DND-41 (cell line): ENCODE data around the gene GNMT.

Source experiments
- ATAC-seq: fragments of 200-7000 bp; cut with Tn5 transposase; 3 replicates; pipeline ENCODE4 v1.9.1; 2021; ENCODE audit warnings: low read depth; ENCODE audit not compliant: insufficient read depth
- DNase-seq: peaks from one replicate; pipeline ENCODE4 v3.0.0-alpha.2; 2020
- H2AFZ ChIP-seq: 2 replicates; pipeline ENCODE4 v1.6.0; 2012; ENCODE audit warnings: low read depth, low read length
- H3K27ac ChIP-seq: 2 replicates; pipeline ENCODE4 v1.5.1; 2012; ENCODE audit warnings: low read length, inconsistent platforms
- H3K27me3 ChIP-seq: fragments of 200-600 bp; sonication (generic); 2 replicates; pipeline ENCODE4 v1.6.0; 2012; ENCODE audit warnings: low read length, mild to moderate bottlenecking, inconsistent platforms; ENCODE audit not compliant: insufficient read depth, poor library complexity
- H3K36me3 ChIP-seq: 2 replicates; pipeline ENCODE4 v1.5.1; 2012; ENCODE audit warnings: low read length, inconsistent platforms; ENCODE audit not compliant: insufficient read depth
- H3K4me1 ChIP-seq: 2 replicates; pipeline ENCODE4 v1.5.1; 2012; ENCODE audit warnings: mild to moderate bottlenecking, low read length; ENCODE audit not compliant: insufficient read depth
- H3K4me2 ChIP-seq: 2 replicates; pipeline ENCODE4 v1.6.0; 2012; ENCODE audit warnings: mild to moderate bottlenecking, moderate library complexity, low read length, inconsistent platforms; ENCODE audit not compliant: insufficient read depth
- H3K4me3 ChIP-seq, 2 experiments: fragments of 200-600 bp in 1 of 2; shearing (Covaris generic) in 1 of 2; 2 replicates each; pipeline ENCODE4 v1.5.1; 2012 to 2016; ENCODE audit warnings: inconsistent platforms in 2 of 2, low read length in 2 of 2, mild to moderate bottlenecking in 2 of 2, low read depth in 1 of 2, moderate library complexity in 1 of 2
- H3K79me2 ChIP-seq: 2 replicates; pipeline ENCODE4 v1.6.0; 2012; ENCODE audit warnings: low read length, inconsistent platforms; ENCODE audit not compliant: insufficient read depth
- H3K9ac ChIP-seq: 2 replicates; pipeline ENCODE4 v1.6.0; 2012; ENCODE audit warnings: low read depth, mild to moderate bottlenecking, inconsistent platforms, low read length, moderate library complexity
- H3K9me3 ChIP-seq: 2 replicates; pipeline ENCODE4 v1.5.1; 2012; ENCODE audit warnings: low read length, moderate library complexity, mild to moderate bottlenecking, inconsistent platforms; ENCODE audit not compliant: insufficient read depth, severe bottlenecking
- H4K20me1 ChIP-seq: 2 replicates; pipeline ENCODE4 v1.6.0; 2012; ENCODE audit warnings: low read length; ENCODE audit not compliant: insufficient read depth
- EZH2 ChIP-seq: IDR thresholded peaks from 3 replicates; pipeline ENCODE4 v1.6.1; 2012; ENCODE audit warnings: borderline replicate concordance, low read depth, mild to moderate bottlenecking, moderate library complexity, low read length, inconsistent platforms; ENCODE audit not compliant: severe bottlenecking
- TF ChIP-seq, protein P1 (sequence below): IDR thresholded peaks from 2 replicates; pipeline ENCODE4 v1.5.1; 2012; ENCODE audit warnings: borderline replicate concordance, low read length, moderate library complexity, mild to moderate bottlenecking; ENCODE audit not compliant: poor library complexity, severe bottlenecking; ENCODE audit errors: extremely low read depth

GNMT gene

DNA sequence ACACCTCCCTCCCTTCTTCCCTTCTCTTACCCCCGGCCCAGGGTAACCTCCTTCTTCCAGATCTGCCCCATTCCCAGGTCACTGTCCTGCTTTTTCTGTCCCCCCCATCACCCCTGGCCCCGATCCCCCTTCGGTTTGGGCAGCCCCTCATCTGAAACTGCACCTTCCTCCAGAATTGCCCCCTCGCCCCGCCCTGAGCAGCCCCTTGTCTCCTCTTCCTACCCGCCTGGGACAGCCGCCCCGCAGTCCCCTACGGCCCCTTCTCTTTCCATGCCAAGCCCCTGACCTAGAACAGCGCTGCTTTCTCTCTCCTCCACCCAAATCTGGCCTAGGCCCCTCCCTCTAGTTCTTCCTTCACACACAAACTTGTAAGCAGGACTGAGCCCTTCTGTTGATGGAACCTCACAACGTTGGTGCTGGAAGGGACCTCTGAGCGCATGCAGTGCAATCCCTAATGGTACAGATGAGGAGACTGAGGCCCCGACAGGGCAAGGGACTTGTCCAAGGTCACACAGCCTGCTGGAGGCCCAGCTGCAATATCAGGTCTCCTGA, 24.4 kb downstream of the GNMT start:
- no peaks in the 10 kb centered on the region for H3K9me3 ChIP-seq
- H3K9ac ChIP-seq = peak overlapping the region; percentile 86
- H2AFZ ChIP-seq = peak overlapping the region; percentile 65
- no peak for TF ChIP-seq EZH2
- TF ChIP-seq, protein P1, sequence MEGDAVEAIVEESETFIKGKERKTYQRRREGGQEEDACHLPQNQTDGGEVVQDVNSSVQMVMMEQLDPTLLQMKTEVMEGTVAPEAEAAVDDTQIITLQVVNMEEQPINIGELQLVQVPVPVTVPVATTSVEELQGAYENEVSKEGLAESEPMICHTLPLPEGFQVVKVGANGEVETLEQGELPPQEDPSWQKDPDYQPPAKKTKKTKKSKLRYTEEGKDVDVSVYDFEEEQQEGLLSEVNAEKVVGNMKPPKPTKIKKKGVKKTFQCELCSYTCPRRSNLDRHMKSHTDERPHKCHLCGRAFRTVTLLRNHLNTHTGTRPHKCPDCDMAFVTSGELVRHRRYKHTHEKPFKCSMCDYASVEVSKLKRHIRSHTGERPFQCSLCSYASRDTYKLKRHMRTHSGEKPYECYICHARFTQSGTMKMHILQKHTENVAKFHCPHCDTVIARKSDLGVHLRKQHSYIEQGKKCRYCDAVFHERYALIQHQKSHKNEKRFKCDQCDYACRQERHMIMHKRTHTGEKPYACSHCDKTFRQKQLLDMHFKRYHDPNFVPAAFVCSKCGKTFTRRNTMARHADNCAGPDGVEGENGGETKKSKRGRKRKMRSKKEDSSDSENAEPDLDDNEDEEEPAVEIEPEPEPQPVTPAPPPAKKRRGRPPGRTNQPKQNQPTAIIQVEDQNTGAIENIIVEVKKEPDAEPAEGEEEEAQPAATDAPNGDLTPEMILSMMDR = no peak
- peaks cover 12% of the 10 kb centered on the region; the same call in 1 of the 2 replicates for H4K20me1 ChIP-seq
- no peaks in the 10 kb centered on the region for H3K27me3 ChIP-seq
- peaks cover 26% of the 10 kb centered on the region for H3K36me3 ChIP-seq
- H3K4me3 ChIP-seq = peak overlapping the region; percentile 57 to 74; a peak in 3 of 4 replicates
- peak overlapping the region; percentile 75 for H3K27ac ChIP-seq
- peak; percentile 7; the same call in 2 of the 3 replicates for ATAC-seq
- peaks cover 59% of the 10 kb centered on the region for H3K79me2 ChIP-seq
- peak; percentile 48 for DNase-seq
- peak overlapping the region; percentile 81 for H3K4me2 ChIP-seq
- peaks cover 49% of the 10 kb centered on the region for H3K4me1 ChIP-seq

- no peak for TF ChIP-seq EZH2
- TF ChIP-seq, protein P1 = no peak
- H3K79me2 ChIP-seq = peaks cover 75% of the 10 kb centered on the region
- 0 out of 2 replicates have a peak overlapping the region, but pooled peaks have one; percentile 81 for H3K4me2 ChIP-seq
- no peak overlapping the region for H3K27ac ChIP-seq
- H3K27me3 ChIP-seq = no peaks in the 10 kb centered on the region
- H3K4me3 ChIP-seq = no peak overlapping the region
- DNase-seq = no peak
- no peak for ATAC-seq
- H3K4me1 ChIP-seq = peaks cover 45% of the 10 kb centered on the region
- peaks cover 43% of the 10 kb centered on the region for H3K36me3 ChIP-seq
- H2AFZ ChIP-seq = no peak overlapping the region
- no peaks in the 10 kb centered on the region for H3K9me3 ChIP-seq
- 0 out of 2 replicates have a peak overlapping the region, but pooled peaks have one; percentile 0 for H3K9ac ChIP-seq
- peaks cover 12% of the 10 kb centered on the region; the same call in 1 of the 2 replicates for H4K20me1 ChIP-seq
Measured at GRCh38 chr6:42987533-42988451, 27.2 kb downstream of the GNMT start.

DNA sequence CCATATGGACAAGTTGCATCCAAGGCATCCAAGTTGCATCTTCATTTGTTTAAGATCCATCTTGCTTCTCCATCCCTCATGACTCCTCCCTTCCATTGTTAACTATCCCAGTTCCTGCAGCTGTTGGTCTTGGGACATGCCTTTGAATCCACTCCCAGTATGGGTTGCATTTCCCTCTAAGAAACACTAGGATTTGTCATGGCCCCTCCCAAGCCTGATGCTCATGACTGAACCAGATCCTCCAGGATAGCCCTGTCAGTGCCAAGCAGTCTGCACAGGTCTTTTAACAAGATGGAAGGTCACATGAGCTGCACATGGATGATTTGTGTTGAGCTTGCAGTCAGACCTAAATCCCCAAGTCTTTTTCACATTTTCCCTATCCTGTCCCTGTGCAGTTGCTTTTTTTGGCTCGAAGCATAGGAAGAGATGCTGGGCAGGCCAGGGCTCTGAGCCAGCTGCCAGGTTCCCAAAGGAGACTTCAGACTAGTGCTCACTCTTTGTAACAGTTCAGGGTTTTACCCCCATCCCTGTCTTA, 28.0 kb downstream of the GNMT start:
- H3K79me2 ChIP-seq = peaks cover 76% of the 10 kb centered on the region
- ATAC-seq (no peak), DNase-seq (no peak)
- no peak overlapping the region for H3K27ac ChIP-seq
- H3K9me3 ChIP-seq = no peaks in the 10 kb centered on the region
- peaks cover 12% of the 10 kb centered on the region; the same call in 1 of the 2 replicates for H4K20me1 ChIP-seq
- no peaks in the 10 kb centered on the region for H3K27me3 ChIP-seq
- H3K4me1 ChIP-seq = peaks cover 40% of the 10 kb centered on the region
- TF ChIP-seq EZH2 = no peak
- TF ChIP-seq, protein P1 = no peak
- H3K9ac ChIP-seq = no peak overlapping the region
- no peak overlapping the region for H3K4me3 ChIP-seq
- H2AFZ ChIP-seq = no peak overlapping the region
- H3K36me3 ChIP-seq = peaks cover 43% of the 10 kb centered on the region
- H3K4me2 ChIP-seq = no peak overlapping the region
